ENCODE data around the gene SAMD3.

DNA sequence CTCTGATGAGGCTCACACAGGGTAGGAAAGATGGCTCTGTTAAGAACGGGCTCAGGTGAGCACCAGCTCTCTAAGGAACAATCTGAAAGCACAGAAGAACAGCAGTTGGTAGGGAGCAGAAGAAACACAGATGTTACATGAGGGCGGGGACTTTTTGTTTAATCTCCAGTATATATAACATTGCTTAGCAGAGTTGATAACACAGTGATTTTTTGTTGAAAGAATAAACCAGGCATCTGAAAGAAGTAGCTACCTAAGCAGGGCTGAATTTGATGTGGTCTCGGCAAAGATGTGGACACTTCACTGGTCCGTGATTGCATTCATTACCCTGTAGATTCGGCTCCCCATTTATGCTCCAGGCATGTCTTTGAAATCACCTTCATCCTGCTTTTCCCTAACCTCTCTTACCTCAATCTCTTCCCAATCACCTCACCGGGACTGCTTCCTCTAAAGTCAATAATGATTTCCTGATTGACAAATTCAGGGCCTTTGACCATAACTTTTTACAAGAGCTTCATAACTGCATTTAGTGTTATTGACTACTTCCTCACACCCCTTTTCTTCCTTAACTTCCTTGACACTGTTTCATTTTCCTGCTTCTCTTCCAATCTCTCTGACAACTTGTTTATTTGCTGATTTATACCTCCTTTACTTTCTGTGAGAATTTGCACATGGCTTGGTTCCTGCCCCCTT lies 34.4 kb downstream of the SAMD3 start:
- no peak for TF ChIP-seq EZH2 (IDR thresholded peaks at IDR 0.05; ENCODE audit: borderline replicate concordance, low read depth, low read length, severe bottlenecking)
- TF ChIP-seq, protein P1, sequence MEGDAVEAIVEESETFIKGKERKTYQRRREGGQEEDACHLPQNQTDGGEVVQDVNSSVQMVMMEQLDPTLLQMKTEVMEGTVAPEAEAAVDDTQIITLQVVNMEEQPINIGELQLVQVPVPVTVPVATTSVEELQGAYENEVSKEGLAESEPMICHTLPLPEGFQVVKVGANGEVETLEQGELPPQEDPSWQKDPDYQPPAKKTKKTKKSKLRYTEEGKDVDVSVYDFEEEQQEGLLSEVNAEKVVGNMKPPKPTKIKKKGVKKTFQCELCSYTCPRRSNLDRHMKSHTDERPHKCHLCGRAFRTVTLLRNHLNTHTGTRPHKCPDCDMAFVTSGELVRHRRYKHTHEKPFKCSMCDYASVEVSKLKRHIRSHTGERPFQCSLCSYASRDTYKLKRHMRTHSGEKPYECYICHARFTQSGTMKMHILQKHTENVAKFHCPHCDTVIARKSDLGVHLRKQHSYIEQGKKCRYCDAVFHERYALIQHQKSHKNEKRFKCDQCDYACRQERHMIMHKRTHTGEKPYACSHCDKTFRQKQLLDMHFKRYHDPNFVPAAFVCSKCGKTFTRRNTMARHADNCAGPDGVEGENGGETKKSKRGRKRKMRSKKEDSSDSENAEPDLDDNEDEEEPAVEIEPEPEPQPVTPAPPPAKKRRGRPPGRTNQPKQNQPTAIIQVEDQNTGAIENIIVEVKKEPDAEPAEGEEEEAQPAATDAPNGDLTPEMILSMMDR (IDR thresholded peaks at IDR 0.05; ENCODE audit: borderline replicate concordance, extremely low read depth, low read length, poor library complexity, severe bottlenecking) = no peak

Data from DND-41 (cell line).